WTC11 (cell line): ENCODE results near the gene RNF17. TPM values are rescaled to one million over a fixed set of nuclear protein-coding genes. Genes with fewer than 3 reads are reported as not detected.

Experiments used
- ATAC-seq: fragments of 200-7000 bp; cut with Tn5 transposase; 2 replicates; pipeline ENCODE4 v1.10.0; 2021; ENCODE audit warnings: mild to moderate bottlenecking, moderate library complexity
- CTCF ChIA-PET: fragments of 300-600 bp; sonication (Branson Sonifier 250); formaldehyde crosslinking; loops from one replicate; lab custom pipeline; 2021; ENCODE audit warnings: antibody characterized with exemption; lab: Charles Lee
- POLR2A ChIA-PET: fragments of 350-600 bp; sonication (Branson Sonifier 250); formaldehyde crosslinking; loops from one replicate; lab custom pipeline; 2021; ENCODE audit warnings: antibody characterized with exemption; lab: Charles Lee
- DNase-seq: peaks from one replicate; pipeline ENCODE4 v3.0.0; 2021; ENCODE audit warnings: low spot score
- H3K27ac Mint-ChIP-seq: 2 replicates; pipeline ENCODE4 v1.8.0; 2021; ENCODE audit warnings: mixed read lengths
- H3K27me3 Mint-ChIP-seq: 2 replicates; pipeline ENCODE4 v1.8.0; 2021; ENCODE audit warnings: low read depth, mild to moderate bottlenecking, moderate library complexity, mixed read lengths
- H3K36me3 Mint-ChIP-seq: 2 replicates; pipeline ENCODE4 v1.8.0; 2021; ENCODE audit warnings: mixed read lengths
- H3K4me1 Mint-ChIP-seq: 2 replicates; pipeline ENCODE4 v1.8.0; 2022; ENCODE audit warnings: mixed read lengths
- H3K4me3 Mint-ChIP-seq: 2 replicates; pipeline ENCODE4 v1.8.0; 2021; ENCODE audit warnings: mild to moderate bottlenecking, moderate library complexity, mixed read lengths
- H3K9me3 Mint-ChIP-seq: 2 replicates; pipeline ENCODE4 v1.8.0; 2021; ENCODE audit warnings: mixed read lengths
- EMX1 ChIP-seq: fragments of 250-450 bp; sonication (Bioruptor Pico); IDR thresholded peaks from 2 replicates; pipeline ENCODE4 v1.8.0; 2021; ENCODE audit warnings: mild to moderate bottlenecking
- ESRRA ChIP-seq: sonication (generic); formaldehyde crosslinking; IDR thresholded peaks from 2 replicates; pipeline ENCODE4 v1.8.1; 2022; ENCODE audit warnings: mild to moderate bottlenecking, missing genetic modification reagents, borderline replicate concordance
- FOXK1 ChIP-seq: sonication (generic); formaldehyde crosslinking; IDR thresholded peaks from 2 replicates; pipeline ENCODE4 v1.8.0; 2022; ENCODE audit warnings: mild to moderate bottlenecking, moderate library complexity, missing genetic modification reagents
- GABPB1 ChIP-seq: sonication (generic); formaldehyde crosslinking; IDR thresholded peaks from 2 replicates; pipeline ENCODE4 v1.8.1; 2023; ENCODE audit warnings: mild to moderate bottlenecking, missing genetic modification reagents
- IRF2 ChIP-seq: sonication (generic); formaldehyde crosslinking; IDR thresholded peaks from 2 replicates; pipeline ENCODE4 v1.8.0; 2022; ENCODE audit warnings: low read depth, missing genetic modification reagents, borderline replicate concordance
- KAT7 ChIP-seq: sonication (generic); formaldehyde crosslinking; IDR thresholded peaks from 2 replicates; pipeline ENCODE4 v1.8.1; 2023; ENCODE audit warnings: missing genetic modification reagents, mild to moderate bottlenecking, borderline replicate concordance
- MYBL2 ChIP-seq: sonication (generic); formaldehyde crosslinking; IDR thresholded peaks from 2 replicates; pipeline ENCODE4 v1.8.1; 2023; ENCODE audit warnings: mild to moderate bottlenecking, moderate library complexity, missing genetic modification reagents
- NFYB ChIP-seq: sonication (generic); formaldehyde crosslinking; conservative IDR thresholded peaks from 2 replicates; pipeline ENCODE4 v1.8.0; 2022; ENCODE audit warnings: low read depth, missing genetic modification reagents
- NR1H2 ChIP-seq: sonication (generic); formaldehyde crosslinking; IDR thresholded peaks from 2 replicates; pipeline ENCODE4 v1.9.0; 2021; ENCODE audit warnings: mild to moderate bottlenecking, moderate library complexity, missing genetic modification reagents
- NR3C1 ChIP-seq: sonication (generic); formaldehyde crosslinking; conservative IDR thresholded peaks from 2 replicates; pipeline ENCODE4 v1.8.1; 2023; ENCODE audit warnings: low read depth, mild to moderate bottlenecking, missing genetic modification reagents
- OVOL2 ChIP-seq: fragments of 250-450 bp; sonication (Bioruptor Pico); IDR thresholded peaks from 2 replicates; pipeline ENCODE4 v1.9.0; 2021; ENCODE audit warnings: mild to moderate bottlenecking, borderline replicate concordance
- RELA ChIP-seq: sonication (generic); formaldehyde crosslinking; IDR thresholded peaks from 2 replicates; pipeline ENCODE4 v1.8.1; 2022; ENCODE audit warnings: missing genetic modification reagents, mild to moderate bottlenecking, borderline replicate concordance
- SMAD3 ChIP-seq: sonication (generic); formaldehyde crosslinking; IDR thresholded peaks from 2 replicates; pipeline ENCODE4 v1.8.0; 2022; ENCODE audit warnings: missing genetic modification reagents, mild to moderate bottlenecking, borderline replicate concordance
- TCF7 ChIP-seq: sonication (generic); formaldehyde crosslinking; IDR thresholded peaks from 2 replicates; pipeline ENCODE4 v1.8.0; 2022; ENCODE audit warnings: mild to moderate bottlenecking, low read depth, missing genetic modification reagents, moderate library complexity
- TEAD1 ChIP-seq: sonication (generic); formaldehyde crosslinking; IDR thresholded peaks from 2 replicates; pipeline ENCODE4 v1.8.0; 2022; ENCODE audit warnings: mild to moderate bottlenecking, missing genetic modification reagents
- ZNF219 ChIP-seq: sonication (generic); formaldehyde crosslinking; IDR thresholded peaks from 2 replicates; pipeline ENCODE4 v1.8.0; 2023; ENCODE audit warnings: missing genetic modification reagents, mild to moderate bottlenecking, borderline replicate concordance
- ZNF232 ChIP-seq: sonication (generic); formaldehyde crosslinking; IDR thresholded peaks from 2 replicates; pipeline ENCODE4 v1.8.0; 2022; ENCODE audit warnings: mild to moderate bottlenecking, missing genetic modification reagents
- total RNA-seq: library from RNA; stranded (reverse); gene quantifications from 3 replicates; pipeline ENCODE4 v1.2.3, GENCODE V29; 2021
- TF ChIP-seq, protein P1 (sequence below): sonication (generic); formaldehyde crosslinking; conservative IDR thresholded peaks from 2 replicates; pipeline ENCODE4 v1.8.1; 2023; ENCODE audit warnings: mild to moderate bottlenecking, low read depth, missing genetic modification reagents, moderate library complexity
- TF ChIP-seq, protein P2 (sequence below): fragments of 200-600 bp; IDR thresholded peaks from 2 replicates; pipeline ENCODE4 v1.8.0; 2022; ENCODE audit warnings: antibody characterized with exemption
- TF ChIP-seq, protein P3 (sequence below): sonication (generic); formaldehyde crosslinking; IDR thresholded peaks from 2 replicates; pipeline ENCODE4 v1.8.1; 2023; ENCODE audit warnings: mild to moderate bottlenecking, missing genetic modification reagents, moderate library complexity
- TF ChIP-seq, protein P4 (sequence below): sonication (generic); formaldehyde crosslinking; IDR thresholded peaks from 2 replicates; pipeline ENCODE4 v1.8.0; 2023; ENCODE audit warnings: missing genetic modification reagents, mild to moderate bottlenecking, borderline replicate concordance
- TF ChIP-seq, protein P5 (sequence below): sonication (generic); formaldehyde crosslinking; IDR thresholded peaks from 2 replicates; pipeline ENCODE4 v1.8.1; 2023; ENCODE audit warnings: mild to moderate bottlenecking, missing genetic modification reagents

Gene RNF17
- total RNA-seq, 1 experiment from 2014 or later, result not detected

DNA sequence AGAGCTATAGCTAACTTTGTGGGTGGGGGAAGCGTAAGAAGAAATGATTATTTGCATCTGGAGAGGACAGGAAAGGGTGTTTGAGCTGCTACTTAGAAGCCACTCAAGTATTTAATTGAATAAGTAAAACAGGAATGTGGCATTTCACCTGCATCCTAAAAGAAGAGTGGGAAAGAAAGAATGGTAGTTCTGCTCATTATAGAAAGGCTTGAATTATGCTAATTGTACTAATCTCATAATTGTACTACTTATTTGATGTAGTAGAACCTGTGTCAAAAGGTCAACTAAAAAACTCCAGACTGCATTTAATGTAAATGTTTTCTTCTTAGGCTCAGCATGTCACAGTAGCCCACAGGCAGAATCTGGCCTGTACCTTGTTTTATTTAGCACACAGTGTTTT, 113.6 kb downstream of the RNF17 start (continued):
- no peak for TF ChIP-seq EMX1 (CRISPR knock-in tag)

DNA sequence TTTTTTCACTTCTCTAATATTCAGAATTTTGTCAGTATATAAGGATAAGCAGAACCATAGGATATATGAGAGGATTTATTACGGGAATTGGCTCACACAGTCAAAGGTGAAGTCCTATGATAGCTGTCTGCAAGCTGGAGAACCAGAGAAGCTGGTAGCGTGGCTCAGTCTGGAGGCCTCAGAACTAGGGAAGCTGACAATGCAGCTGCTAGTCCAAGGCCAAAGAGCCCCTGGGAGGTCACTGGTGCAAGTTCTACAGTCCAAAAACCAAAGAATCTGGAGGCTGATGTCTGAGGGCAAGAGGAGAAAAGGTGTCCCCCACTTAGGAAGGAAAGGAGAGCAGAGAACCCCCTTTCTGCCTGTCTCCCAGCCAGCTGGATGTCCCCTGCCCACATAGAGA, 114.4 kb downstream of the RNF17 start:
- H3K36me3 Mint-ChIP-seq, result peaks cover 7% of the 10 kb centered on the region
- peaks cover 22% of the 10 kb centered on the region for H3K4me1 Mint-ChIP-seq
- no peak for DNase-seq
- no peaks in the 10 kb centered on the region for H3K9me3 Mint-ChIP-seq
- H3K4me3 Mint-ChIP-seq, result no peak overlapping the region
- TF ChIP-seq RELA (CRISPR knock-in tag), result no peak
- no peak for TF ChIP-seq TEAD1 (CRISPR knock-in tag)
- CTCF ChIA-PET, result interaction anchor here (1.0 to 1.7 kb wide), 3 partner anchors 15 to 117 kb away, joined by 3 read pairs; no protein-coding TSS in a partner anchor
- no peak overlapping the region for H3K27ac Mint-ChIP-seq
- POLR2A ChIA-PET, result no interaction called here
- no peaks in the 10 kb centered on the region for H3K27me3 Mint-ChIP-seq
- ATAC-seq, result no peak

DNA sequence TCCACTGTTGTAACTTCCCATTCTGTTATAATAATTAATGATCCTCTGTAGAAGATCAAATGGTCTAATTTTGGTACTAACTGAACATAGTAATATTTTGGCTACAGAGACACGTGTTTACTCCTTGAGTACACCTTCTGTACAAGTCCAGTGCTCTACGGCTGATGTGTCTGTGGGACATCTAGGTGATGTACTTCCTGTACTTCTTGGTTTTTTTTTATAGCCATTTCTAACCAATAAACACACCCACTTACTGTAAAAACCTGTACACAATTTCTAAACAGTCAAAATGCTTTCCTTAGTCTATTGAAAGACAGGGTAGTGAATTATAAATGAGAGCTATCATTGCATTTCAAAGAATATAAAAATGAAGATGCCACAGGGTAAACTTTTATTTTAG, 118.7 kb downstream of the RNF17 start:
- H3K27ac Mint-ChIP-seq, result no peak overlapping the region
- no peaks in the 10 kb centered on the region for H3K27me3 Mint-ChIP-seq
- ATAC-seq (no peak), DNase-seq (no peak)
- POLR2A ChIA-PET, result no interaction called here
- CTCF ChIA-PET, result no interaction called here
- no peaks in the 10 kb centered on the region for H3K9me3 Mint-ChIP-seq
- no peak for TF ChIP-seq ESRRA
- TF ChIP-seq NR1H2, result no peak
- TF ChIP-seq FOXK1 (CRISPR knock-in tag), result no peak
- TF ChIP-seq IRF2 (CRISPR knock-in tag), result no peak
- TF ChIP-seq, protein P1, sequence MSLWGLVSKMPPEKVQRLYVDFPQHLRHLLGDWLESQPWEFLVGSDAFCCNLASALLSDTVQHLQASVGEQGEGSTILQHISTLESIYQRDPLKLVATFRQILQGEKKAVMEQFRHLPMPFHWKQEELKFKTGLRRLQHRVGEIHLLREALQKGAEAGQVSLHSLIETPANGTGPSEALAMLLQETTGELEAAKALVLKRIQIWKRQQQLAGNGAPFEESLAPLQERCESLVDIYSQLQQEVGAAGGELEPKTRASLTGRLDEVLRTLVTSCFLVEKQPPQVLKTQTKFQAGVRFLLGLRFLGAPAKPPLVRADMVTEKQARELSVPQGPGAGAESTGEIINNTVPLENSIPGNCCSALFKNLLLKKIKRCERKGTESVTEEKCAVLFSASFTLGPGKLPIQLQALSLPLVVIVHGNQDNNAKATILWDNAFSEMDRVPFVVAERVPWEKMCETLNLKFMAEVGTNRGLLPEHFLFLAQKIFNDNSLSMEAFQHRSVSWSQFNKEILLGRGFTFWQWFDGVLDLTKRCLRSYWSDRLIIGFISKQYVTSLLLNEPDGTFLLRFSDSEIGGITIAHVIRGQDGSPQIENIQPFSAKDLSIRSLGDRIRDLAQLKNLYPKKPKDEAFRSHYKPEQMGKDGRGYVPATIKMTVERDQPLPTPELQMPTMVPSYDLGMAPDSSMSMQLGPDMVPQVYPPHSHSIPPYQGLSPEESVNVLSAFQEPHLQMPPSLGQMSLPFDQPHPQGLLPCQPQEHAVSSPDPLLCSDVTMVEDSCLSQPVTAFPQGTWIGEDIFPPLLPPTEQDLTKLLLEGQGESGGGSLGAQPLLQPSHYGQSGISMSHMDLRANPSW (CRISPR knock-in tag), result no peak
- TF ChIP-seq TEAD1 (CRISPR knock-in tag), result no peak
- no peak for TF ChIP-seq NR3C1 (CRISPR knock-in tag)
- TF ChIP-seq NFYB (CRISPR knock-in tag), result no peak
- TF ChIP-seq SMAD3 (CRISPR knock-in tag), result no peak
- no peak for TF ChIP-seq ZNF219
- no peak for TF ChIP-seq MYBL2
- TF ChIP-seq, protein P2, sequence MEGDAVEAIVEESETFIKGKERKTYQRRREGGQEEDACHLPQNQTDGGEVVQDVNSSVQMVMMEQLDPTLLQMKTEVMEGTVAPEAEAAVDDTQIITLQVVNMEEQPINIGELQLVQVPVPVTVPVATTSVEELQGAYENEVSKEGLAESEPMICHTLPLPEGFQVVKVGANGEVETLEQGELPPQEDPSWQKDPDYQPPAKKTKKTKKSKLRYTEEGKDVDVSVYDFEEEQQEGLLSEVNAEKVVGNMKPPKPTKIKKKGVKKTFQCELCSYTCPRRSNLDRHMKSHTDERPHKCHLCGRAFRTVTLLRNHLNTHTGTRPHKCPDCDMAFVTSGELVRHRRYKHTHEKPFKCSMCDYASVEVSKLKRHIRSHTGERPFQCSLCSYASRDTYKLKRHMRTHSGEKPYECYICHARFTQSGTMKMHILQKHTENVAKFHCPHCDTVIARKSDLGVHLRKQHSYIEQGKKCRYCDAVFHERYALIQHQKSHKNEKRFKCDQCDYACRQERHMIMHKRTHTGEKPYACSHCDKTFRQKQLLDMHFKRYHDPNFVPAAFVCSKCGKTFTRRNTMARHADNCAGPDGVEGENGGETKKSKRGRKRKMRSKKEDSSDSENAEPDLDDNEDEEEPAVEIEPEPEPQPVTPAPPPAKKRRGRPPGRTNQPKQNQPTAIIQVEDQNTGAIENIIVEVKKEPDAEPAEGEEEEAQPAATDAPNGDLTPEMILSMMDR, result no peak
- H3K4me1 Mint-ChIP-seq, result peaks cover 13% of the 10 kb centered on the region
- peaks cover 27% of the 10 kb centered on the region for H3K36me3 Mint-ChIP-seq
- no peak overlapping the region for H3K4me3 Mint-ChIP-seq

DNA sequence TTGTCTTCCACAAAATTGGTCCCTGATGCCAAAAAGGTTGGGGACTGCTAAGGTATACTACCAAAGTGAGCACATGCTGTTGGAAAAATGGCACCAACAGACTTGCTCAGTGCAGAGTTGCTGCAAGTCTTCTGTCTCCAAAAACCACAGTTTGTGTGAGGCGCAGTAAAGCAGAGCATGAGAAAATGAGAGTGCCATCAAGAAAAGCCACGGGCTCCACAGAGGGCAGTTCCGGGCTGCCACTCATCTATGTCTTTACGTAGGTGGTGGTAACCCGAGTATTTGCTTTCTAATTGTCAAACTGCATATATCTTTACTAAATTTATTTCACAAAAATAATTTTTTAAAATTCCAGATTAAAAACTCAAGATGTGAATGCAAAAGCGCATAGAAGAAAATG, 123.8 kb downstream of the RNF17 start:
- Mint-ChIP-seq H3K4me1 (peaks cover 14% of the 10 kb centered on the region), H3K27ac (no peak overlapping the region), H3K27me3 (no peaks in the 10 kb centered on the region), H3K9me3 (no peaks in the 10 kb centered on the region), H3K36me3 (peaks cover 57% of the 10 kb centered on the region), H3K4me3 (no peak overlapping the region)
- DNase-seq (no peak), ATAC-seq (no peak)
- ChIA-PET CTCF (interaction anchor here (1.3 kb wide), 1 partner anchor 12 kb away, joined by 3 read pairs; no protein-coding TSS in a partner anchor), POLR2A (no interaction called here)
- no peak for TF ChIP-seq ZNF232 (CRISPR knock-in tag)
- TF ChIP-seq, protein P3, sequence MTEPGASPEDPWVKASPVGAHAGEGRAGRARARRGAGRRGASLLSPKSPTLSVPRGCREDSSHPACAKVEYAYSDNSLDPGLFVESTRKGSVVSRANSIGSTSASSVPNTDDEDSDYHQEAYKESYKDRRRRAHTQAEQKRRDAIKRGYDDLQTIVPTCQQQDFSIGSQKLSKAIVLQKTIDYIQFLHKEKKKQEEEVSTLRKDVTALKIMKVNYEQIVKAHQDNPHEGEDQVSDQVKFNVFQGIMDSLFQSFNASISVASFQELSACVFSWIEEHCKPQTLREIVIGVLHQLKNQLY, result no peak
- TF ChIP-seq GABPB1 (CRISPR knock-in tag), result no peak
- TF ChIP-seq KAT7, result no peak
- TF ChIP-seq, protein P4, sequence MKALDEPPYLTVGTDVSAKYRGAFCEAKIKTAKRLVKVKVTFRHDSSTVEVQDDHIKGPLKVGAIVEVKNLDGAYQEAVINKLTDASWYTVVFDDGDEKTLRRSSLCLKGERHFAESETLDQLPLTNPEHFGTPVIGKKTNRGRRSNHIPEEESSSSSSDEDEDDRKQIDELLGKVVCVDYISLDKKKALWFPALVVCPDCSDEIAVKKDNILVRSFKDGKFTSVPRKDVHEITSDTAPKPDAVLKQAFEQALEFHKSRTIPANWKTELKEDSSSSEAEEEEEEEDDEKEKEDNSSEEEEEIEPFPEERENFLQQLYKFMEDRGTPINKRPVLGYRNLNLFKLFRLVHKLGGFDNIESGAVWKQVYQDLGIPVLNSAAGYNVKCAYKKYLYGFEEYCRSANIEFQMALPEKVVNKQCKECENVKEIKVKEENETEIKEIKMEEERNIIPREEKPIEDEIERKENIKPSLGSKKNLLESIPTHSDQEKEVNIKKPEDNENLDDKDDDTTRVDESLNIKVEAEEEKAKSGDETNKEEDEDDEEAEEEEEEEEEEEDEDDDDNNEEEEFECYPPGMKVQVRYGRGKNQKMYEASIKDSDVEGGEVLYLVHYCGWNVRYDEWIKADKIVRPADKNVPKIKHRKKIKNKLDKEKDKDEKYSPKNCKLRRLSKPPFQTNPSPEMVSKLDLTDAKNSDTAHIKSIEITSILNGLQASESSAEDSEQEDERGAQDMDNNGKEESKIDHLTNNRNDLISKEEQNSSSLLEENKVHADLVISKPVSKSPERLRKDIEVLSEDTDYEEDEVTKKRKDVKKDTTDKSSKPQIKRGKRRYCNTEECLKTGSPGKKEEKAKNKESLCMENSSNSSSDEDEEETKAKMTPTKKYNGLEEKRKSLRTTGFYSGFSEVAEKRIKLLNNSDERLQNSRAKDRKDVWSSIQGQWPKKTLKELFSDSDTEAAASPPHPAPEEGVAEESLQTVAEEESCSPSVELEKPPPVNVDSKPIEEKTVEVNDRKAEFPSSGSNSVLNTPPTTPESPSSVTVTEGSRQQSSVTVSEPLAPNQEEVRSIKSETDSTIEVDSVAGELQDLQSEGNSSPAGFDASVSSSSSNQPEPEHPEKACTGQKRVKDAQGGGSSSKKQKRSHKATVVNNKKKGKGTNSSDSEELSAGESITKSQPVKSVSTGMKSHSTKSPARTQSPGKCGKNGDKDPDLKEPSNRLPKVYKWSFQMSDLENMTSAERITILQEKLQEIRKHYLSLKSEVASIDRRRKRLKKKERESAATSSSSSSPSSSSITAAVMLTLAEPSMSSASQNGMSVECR (CRISPR knock-in tag), result no peak
- TF ChIP-seq TCF7 (CRISPR knock-in tag), result no peak
- TF ChIP-seq, protein P5, sequence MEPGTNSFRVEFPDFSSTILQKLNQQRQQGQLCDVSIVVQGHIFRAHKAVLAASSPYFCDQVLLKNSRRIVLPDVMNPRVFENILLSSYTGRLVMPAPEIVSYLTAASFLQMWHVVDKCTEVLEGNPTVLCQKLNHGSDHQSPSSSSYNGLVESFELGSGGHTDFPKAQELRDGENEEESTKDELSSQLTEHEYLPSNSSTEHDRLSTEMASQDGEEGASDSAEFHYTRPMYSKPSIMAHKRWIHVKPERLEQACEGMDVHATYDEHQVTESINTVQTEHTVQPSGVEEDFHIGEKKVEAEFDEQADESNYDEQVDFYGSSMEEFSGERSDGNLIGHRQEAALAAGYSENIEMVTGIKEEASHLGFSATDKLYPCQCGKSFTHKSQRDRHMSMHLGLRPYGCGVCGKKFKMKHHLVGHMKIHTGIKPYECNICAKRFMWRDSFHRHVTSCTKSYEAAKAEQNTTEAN (CRISPR knock-in tag), result no peak
- no peak for TF ChIP-seq OVOL2 (CRISPR knock-in tag)
